Retinal pigment epithelial cell (primary cell): ENCODE measurements around the gene PTPRN2.

Experiments
- DNase-seq: peaks from one replicate; pipeline ENCODE4 v3.0.0-alpha.2; 2010; ENCODE audit warnings: low read depth
- H3K4me3 ChIP-seq: 2 replicates; pipeline ENCODE4 v1.5.1; 2011; ENCODE audit warnings: mild to moderate bottlenecking, low read length, control low read depth, moderate library complexity
- TF ChIP-seq, protein P1 (sequence below): conservative IDR thresholded peaks from 2 replicates; pipeline ENCODE4 v1.5.1; 2011; ENCODE audit warnings: low read depth, low read length, control low read depth, inconsistent platforms

PTPRN2 gene

DNA sequence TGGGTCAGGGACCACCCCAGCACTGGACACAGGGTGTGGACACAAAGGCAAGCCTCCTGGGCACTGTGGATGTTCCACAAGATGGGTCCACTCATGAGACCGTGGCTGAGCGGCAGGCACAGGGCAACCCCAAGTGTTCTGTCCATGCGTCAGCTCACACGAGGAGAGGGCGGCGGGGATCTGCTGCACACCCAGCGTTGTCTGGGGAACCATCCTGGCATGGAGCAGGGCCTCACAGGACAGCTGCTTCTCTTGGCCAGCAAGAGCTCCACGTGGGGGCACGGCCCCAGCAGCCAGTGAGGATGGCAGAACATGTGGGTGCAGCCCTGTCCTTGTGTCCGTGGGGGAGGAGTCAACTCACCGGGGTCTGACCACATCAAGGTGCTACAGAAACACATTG lies 195.4 kb downstream of the PTPRN2 start:
- TF ChIP-seq, protein P1, sequence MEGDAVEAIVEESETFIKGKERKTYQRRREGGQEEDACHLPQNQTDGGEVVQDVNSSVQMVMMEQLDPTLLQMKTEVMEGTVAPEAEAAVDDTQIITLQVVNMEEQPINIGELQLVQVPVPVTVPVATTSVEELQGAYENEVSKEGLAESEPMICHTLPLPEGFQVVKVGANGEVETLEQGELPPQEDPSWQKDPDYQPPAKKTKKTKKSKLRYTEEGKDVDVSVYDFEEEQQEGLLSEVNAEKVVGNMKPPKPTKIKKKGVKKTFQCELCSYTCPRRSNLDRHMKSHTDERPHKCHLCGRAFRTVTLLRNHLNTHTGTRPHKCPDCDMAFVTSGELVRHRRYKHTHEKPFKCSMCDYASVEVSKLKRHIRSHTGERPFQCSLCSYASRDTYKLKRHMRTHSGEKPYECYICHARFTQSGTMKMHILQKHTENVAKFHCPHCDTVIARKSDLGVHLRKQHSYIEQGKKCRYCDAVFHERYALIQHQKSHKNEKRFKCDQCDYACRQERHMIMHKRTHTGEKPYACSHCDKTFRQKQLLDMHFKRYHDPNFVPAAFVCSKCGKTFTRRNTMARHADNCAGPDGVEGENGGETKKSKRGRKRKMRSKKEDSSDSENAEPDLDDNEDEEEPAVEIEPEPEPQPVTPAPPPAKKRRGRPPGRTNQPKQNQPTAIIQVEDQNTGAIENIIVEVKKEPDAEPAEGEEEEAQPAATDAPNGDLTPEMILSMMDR: no peak
- no peak for DNase-seq

DNA sequence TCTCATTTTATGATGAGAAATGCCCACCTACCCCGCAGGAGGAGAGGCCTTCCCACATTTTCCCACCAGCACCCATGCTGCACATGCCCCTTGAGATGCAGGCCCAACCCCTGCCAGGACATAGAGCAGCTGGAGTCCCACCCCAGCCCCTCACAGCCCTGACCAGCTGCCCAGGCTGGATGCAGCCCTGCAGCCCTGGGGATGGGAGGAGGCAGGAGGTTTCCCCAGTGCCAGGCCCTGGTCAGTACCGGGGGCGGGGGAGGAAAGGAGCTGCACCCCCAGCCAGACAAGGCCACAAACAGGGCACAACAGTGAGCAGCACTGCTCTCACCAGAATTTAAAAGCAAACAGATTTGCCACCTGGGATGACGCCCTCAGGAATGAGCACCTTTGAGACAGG lies 196.1 kb downstream of the PTPRN2 start:
- H3K4me3 ChIP-seq: no peak overlapping the region
- TF ChIP-seq, protein P1: no peak
- DNase-seq: no peak

More for the DNA sequence above, 195.4 kb downstream of the PTPRN2 start:
- no peak overlapping the region for H3K4me3 ChIP-seq

DNA sequence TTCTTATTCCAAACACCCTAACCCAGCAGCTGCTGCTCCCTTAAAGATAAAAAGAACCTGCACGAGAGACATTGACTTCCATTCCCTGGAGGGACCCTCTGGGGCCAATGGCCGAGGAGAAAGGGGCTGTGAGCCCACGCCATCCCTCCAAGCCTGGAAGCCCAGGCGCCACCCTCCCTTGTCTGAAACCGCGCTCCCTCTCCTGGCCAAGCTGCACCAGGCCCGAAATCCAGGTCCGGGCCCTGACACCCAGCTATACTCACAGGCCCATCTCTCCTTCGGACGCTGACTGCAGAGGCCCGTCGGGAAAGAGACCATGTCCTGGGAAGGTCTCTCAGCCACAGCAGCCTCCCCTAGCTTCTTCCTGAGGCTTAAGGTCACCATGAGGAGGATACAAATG lies 196.5 kb downstream of the PTPRN2 start:
- no peak overlapping the region for H3K4me3 ChIP-seq
- no peak for DNase-seq
- TF ChIP-seq, protein P1: no peak

DNA sequence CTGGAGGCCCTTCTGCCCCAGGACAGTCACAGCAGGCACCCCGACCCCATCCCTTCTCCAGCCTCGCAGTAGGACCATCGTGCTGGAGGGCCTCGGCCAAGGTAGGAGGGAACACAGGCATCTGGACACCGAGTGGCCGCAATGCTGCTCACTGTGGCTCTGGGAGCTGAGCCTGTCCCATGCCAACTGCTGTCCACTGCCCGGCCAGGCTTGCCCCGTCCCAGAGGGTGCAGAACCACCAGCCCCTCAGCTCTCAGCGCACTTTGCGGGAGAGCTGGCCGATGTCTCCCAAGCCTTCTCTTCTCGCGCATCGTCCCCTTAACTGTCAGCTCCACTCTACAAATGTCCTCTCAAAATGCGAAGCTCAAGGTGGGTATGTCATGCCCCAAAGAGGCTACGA lies 197.2 kb downstream of the PTPRN2 start:
- no peak for DNase-seq
- TF ChIP-seq, protein P1: no peak

DNA sequence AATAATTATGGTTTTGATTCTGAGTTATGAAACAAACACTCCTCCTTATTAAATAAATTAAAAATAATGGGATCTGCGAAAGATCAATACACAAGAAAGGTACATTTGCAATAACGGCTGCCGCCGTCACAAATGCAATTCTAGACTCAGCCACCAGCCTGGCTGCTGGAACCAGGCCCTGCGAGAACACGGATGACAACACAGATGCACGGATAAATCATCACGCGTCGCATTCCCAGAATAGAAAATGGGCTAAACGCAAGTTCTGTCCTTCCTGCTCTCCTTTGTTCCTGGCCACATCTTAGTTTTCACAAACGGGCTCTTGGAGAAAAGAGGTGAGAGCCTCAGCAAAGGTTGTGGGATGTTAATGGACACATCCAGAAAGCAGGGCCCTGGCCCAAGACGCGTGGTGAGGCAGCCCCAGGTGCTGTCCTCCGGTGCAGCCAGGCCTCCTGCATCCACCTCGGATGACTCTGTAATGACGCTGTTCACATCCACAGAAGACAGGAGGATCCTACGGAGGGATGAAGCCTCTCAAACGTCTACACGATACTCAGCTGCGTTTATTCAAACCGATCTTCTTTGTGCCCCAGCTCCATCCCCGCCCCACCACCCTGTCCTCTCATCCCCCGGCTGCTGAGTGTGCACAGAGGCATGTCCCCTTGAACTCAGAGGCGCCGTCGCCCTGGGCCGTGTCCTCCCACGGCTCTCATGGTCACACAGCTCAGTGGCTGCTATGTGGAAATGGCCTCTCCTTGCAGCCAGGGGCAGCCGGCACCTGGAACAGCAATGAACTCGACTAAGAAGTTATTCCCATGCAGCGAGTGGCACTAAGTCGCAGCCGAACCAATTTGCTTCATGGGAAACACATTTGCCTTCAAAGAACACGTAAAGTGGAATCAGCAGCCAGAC lies 197.9 kb downstream of the PTPRN2 start:
- no peak overlapping the region for H3K4me3 ChIP-seq
- TF ChIP-seq, protein P1: no peak
- DNase-seq: no peak

More for the DNA sequence above, 197.2 kb downstream of the PTPRN2 start:
- H3K4me3 ChIP-seq: no peak overlapping the region

DNA sequence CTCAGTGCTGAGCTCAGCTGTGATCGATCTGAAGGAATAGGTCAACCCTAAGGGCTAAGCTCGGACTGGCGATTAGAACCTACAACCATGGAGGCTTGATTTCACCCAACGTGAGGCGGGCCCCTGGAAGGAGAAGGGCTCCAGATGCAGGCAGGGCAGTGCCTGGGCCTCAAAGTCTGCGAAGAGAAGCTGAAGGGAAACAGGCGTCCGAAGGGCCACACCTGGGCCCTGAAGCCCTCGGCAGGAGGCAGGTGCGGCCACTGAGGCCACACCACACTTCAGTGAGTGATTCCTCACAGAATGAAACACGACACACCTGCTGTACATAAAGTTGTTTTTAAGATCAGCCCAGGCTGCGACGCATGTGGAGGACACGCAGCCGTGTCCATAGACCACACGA lies 198.7 kb downstream of the PTPRN2 start:
- TF ChIP-seq, protein P1: no peak
- no peak overlapping the region for H3K4me3 ChIP-seq
- no peak for DNase-seq

DNA sequence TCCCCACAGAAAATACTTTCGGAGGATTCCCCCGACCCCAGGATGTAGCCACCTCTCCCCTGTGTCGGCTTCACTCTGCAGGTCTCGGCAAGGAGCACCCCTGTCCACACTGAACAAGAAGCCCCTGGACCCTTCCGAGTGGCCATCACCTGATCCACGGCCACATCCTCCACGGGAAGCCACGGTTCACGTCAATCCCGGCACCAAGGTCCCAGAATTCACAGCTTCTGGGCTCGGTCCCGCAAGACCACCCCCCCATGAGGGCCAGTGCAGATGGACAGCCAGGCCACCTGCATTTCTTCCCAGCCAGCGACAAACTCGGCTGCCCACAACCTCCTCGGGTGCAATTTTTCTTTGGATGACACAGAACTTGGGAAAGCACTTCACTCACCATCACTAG lies 199.6 kb downstream of the PTPRN2 start:
- no peak overlapping the region for H3K4me3 ChIP-seq
- TF ChIP-seq, protein P1: no peak
- no peak for DNase-seq
